ENCODE measurements around the gene SLC25A15. TPM values are rescaled to one million over a fixed set of nuclear protein-coding genes. Genes with fewer than 3 reads are reported as not detected.
"Not testable (repeated sequence)": the region's sequence is repeated elsewhere in the genome, so short reads cannot be mapped to it uniquely, and the experiment has no call there.

SLC25A15 gene
- total RNA-seq, 1 experiment from 2014 or later = 22.0 TPM

DNA sequence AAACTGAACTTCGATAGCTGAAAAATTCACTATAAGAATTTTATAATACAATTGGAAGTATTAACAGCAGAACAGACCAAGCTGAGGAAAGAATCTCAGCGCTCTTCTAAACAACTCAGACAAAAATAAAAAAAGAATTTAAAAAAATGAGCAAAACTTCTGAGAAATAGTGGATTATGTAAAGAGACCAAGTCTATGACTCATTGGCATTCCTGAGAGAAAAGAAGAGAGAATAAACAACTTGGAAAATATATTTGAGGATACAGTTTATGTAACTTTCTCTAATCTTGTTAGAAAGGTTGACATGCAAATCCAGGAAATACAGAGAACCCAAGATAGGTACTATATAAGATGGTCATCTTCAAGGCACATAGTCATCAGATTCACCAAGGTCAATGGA is 25.4 kb downstream of the SLC25A15 start:
- Histone ChIP-seq H3K9ac (ENCODE audit: low read length) (no peak overlapping the region), H3K4me2 (ENCODE audit: low read length) (no peak overlapping the region), H2AFZ (ENCODE audit: low read length) (no peak overlapping the region), H3K36me3 (ENCODE audit: low read depth, low read length) (no peaks in the 10 kb centered on the region), H4K20me1 (ENCODE audit: low read length) (no peaks in the 10 kb centered on the region), H3K4me1 (ENCODE audit: insufficient read depth, low read length) (peaks cover 3% of the 10 kb centered on the region; the same call in 1 of the 2 replicates), H3F3A (ENCODE audit: low read length, unreplicated experiment) (no peaks in the 10 kb centered on the region), H3K9me3 (ENCODE audit: low read length) (no peaks in the 10 kb centered on the region), H3K27me3 (ENCODE audit: low read length) (no peaks in the 10 kb centered on the region), H3K9me2 (replicated peaks; ENCODE audit: low read length) (no peaks in the 10 kb centered on the region), H3K79me2 (ENCODE audit: low read length) (no peaks in the 10 kb centered on the region), H3K27ac (ENCODE audit: low read length) (no peak overlapping the region), H3K4me3 (ENCODE audit: low read length) (no peak overlapping the region)
- no peak for TF ChIP-seq EZH2phosphoT487 (IDR thresholded peaks at IDR 0.05; ENCODE audit: borderline replicate concordance, low read length)
- TF ChIP-seq CTCF (conservative IDR thresholded peaks at IDR 0.05; ENCODE audit: low read depth, low read length) = no peak
- no peak for TF ChIP-seq EZH2 (IDR thresholded peaks at IDR 0.05; ENCODE audit: low read length, unreplicated experiment)
- CTCF ChIA-PET = interaction anchor here (0.6 to 1.6 kb wide), 2 partner anchors 11 to 37 kb away, joined by 4 read pairs; no protein-coding TSS in a partner anchor
- POLR2A ChIA-PET (ENCODE audit: unreplicated experiment) = no interaction called here
- no peak for ATAC-seq
- intact Hi-C loops (cut with micrococcal nuclease) = loop anchor here (1.0 kb wide), 1 partner anchor 38 kb away; no protein-coding TSS in a partner anchor
- no peak for DNase-seq
- no TSS peak for BruUV-seq (replicated peaks)

- intact Hi-C loops (cut with micrococcal nuclease) = no loop called here
- Histone ChIP-seq H3K4me1 (ENCODE audit: insufficient read depth, low read length) (no peaks in the 10 kb centered on the region), H3K36me3 (ENCODE audit: low read depth, low read length) (no peaks in the 10 kb centered on the region), H3F3A (ENCODE audit: low read length, unreplicated experiment) (no peaks in the 10 kb centered on the region), H2AFZ (ENCODE audit: low read length) (no peak overlapping the region), H3K9me2 (replicated peaks; ENCODE audit: low read length) (no peaks in the 10 kb centered on the region), H3K27me3 (ENCODE audit: low read length) (no peaks in the 10 kb centered on the region), H3K9me3 (ENCODE audit: low read length) (no peaks in the 10 kb centered on the region), H4K20me1 (ENCODE audit: low read length) (no peaks in the 10 kb centered on the region), H3K27ac (ENCODE audit: low read length) (no peak overlapping the region), H3K4me3 (ENCODE audit: low read length) (no peak overlapping the region), H3K9ac (ENCODE audit: low read length) (no peak overlapping the region), H3K79me2 (ENCODE audit: low read length) (no peaks in the 10 kb centered on the region), H3K4me2 (ENCODE audit: low read length) (no peak overlapping the region)
- TF ChIP-seq EZH2 (IDR thresholded peaks at IDR 0.05; ENCODE audit: low read length, unreplicated experiment) (no peak), EZH2phosphoT487 (IDR thresholded peaks at IDR 0.05; ENCODE audit: borderline replicate concordance, low read length) (no peak), CTCF (conservative IDR thresholded peaks at IDR 0.05; ENCODE audit: low read depth, low read length) (no peak)
- DNase-seq (no peak), ATAC-seq (no peak)
- no TSS peak for BruUV-seq (replicated peaks)
- ChIA-PET POLR2A (ENCODE audit: unreplicated experiment) (interaction anchor here (0.6 kb wide), 1 partner anchor 86 kb away, joined by 3 read pairs; no protein-coding TSS in a partner anchor), CTCF (no interaction called here)
Measured at GRCh38 chr13:40818926-40819325, 29.5 kb downstream of the SLC25A15 start.

GRCh38 chr13:40819797-40820315 is 30.4 kb downstream of the SLC25A15 start:
- Histone ChIP-seq H3K27ac (ENCODE audit: low read length) (no peak overlapping the region), H3K4me2 (ENCODE audit: low read length) (no peak overlapping the region), H3K36me3 (ENCODE audit: low read depth, low read length) (no peaks in the 10 kb centered on the region), H3F3A (ENCODE audit: low read length, unreplicated experiment) (no peaks in the 10 kb centered on the region), H2AFZ (ENCODE audit: low read length) (no peak overlapping the region), H3K9ac (ENCODE audit: low read length) (no peak overlapping the region), H3K4me3 (ENCODE audit: low read length) (no peak overlapping the region), H3K9me2 (replicated peaks; ENCODE audit: low read length) (no peaks in the 10 kb centered on the region), H3K27me3 (ENCODE audit: low read length) (no peaks in the 10 kb centered on the region), H3K79me2 (ENCODE audit: low read length) (no peaks in the 10 kb centered on the region), H3K4me1 (ENCODE audit: insufficient read depth, low read length) (no peaks in the 10 kb centered on the region), H3K9me3 (ENCODE audit: low read length) (no peaks in the 10 kb centered on the region), H4K20me1 (ENCODE audit: low read length) (no peaks in the 10 kb centered on the region)
- intact Hi-C loops (cut with micrococcal nuclease) = no loop called here
- TF ChIP-seq EZH2 (IDR thresholded peaks at IDR 0.05; ENCODE audit: low read length, unreplicated experiment) (no peak), EZH2phosphoT487 (IDR thresholded peaks at IDR 0.05; ENCODE audit: borderline replicate concordance, low read length) (no peak), CTCF (conservative IDR thresholded peaks at IDR 0.05; ENCODE audit: low read depth, low read length) (no peak)
- CTCF ChIA-PET = no interaction called here
- ATAC-seq = no peak
- POLR2A ChIA-PET (ENCODE audit: unreplicated experiment) = no interaction called here
- BruUV-seq (replicated peaks) = no TSS peak
- no peak for DNase-seq

DNA sequence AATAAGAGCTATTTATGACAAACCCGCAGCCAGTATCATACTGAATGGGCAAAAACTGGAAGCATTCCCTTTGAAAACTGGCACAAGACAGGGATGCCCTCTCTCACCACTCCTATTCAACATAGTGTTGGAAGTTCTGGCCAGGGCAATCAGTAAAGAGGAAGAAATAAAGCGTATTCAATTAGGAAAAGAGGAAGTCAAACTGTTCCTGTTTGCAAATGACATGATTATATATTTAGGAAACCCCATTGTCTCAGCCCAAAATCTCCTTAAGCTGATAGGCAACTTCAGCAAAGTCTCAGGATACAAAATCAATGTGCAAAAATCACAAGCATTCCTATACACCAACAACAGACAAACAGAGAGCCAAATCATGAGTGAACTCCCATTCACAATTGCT is 50.3 kb downstream of the SLC25A15 start:
- H3K4me2 ChIP-seq (ENCODE audit: low read length); H3K4me3 ChIP-seq (ENCODE audit: low read length); H3K9ac ChIP-seq (ENCODE audit: low read length); CTCF ChIA-PET; H3F3A ChIP-seq (ENCODE audit: low read length, unreplicated experiment); BruUV-seq (replicated peaks); H3K27ac ChIP-seq (ENCODE audit: low read length); H3K36me3 ChIP-seq (ENCODE audit: low read depth, low read length); H2AFZ ChIP-seq (ENCODE audit: low read length); DNase-seq; H3K4me1 ChIP-seq (ENCODE audit: insufficient read depth, low read length); H3K9me2 ChIP-seq (replicated peaks; ENCODE audit: low read length); H3K9me3 ChIP-seq (ENCODE audit: low read length); H3K27me3 ChIP-seq (ENCODE audit: low read length); intact Hi-C loops (cut with micrococcal nuclease); H3K79me2 ChIP-seq (ENCODE audit: low read length); POLR2A ChIA-PET (ENCODE audit: unreplicated experiment); ATAC-seq; H4K20me1 ChIP-seq (ENCODE audit: low read length): not testable (repeated sequence)
